ENCODE measurements around the gene RNF126. TPM values are rescaled to one million over a fixed set of nuclear protein-coding genes. Genes with fewer than 3 reads are reported as not detected.
A peak's percentile ranks its signal among the peaks of the same experiment; 100 is the strongest.

Gene RNF126
- polyA plus RNA-seq, 1 donor from 2014 or later, result 33.7 TPM

GRCh38 chr19:678791-679388 lies 15.9 kb upstream of the RNF126 start:
- TF ChIP-seq SMC3 (conservative IDR thresholded peaks at IDR 0.05; ENCODE audit: poor library complexity), result no peak
- TF ChIP-seq, protein P1, sequence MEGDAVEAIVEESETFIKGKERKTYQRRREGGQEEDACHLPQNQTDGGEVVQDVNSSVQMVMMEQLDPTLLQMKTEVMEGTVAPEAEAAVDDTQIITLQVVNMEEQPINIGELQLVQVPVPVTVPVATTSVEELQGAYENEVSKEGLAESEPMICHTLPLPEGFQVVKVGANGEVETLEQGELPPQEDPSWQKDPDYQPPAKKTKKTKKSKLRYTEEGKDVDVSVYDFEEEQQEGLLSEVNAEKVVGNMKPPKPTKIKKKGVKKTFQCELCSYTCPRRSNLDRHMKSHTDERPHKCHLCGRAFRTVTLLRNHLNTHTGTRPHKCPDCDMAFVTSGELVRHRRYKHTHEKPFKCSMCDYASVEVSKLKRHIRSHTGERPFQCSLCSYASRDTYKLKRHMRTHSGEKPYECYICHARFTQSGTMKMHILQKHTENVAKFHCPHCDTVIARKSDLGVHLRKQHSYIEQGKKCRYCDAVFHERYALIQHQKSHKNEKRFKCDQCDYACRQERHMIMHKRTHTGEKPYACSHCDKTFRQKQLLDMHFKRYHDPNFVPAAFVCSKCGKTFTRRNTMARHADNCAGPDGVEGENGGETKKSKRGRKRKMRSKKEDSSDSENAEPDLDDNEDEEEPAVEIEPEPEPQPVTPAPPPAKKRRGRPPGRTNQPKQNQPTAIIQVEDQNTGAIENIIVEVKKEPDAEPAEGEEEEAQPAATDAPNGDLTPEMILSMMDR (IDR thresholded peaks at IDR 0.05; ENCODE audit: poor library complexity, severe bottlenecking), result no peak
- no peak for TF ChIP-seq POLR2AphosphoS5 (IDR thresholded peaks at IDR 0.05)
- no peak for TF ChIP-seq RAD21 (conservative IDR thresholded peaks at IDR 0.05)
- TF ChIP-seq EP300 (conservative IDR thresholded peaks at IDR 0.05; ENCODE audit: poor library complexity, severe bottlenecking), result no peak
- no peak for TF ChIP-seq EZH2 (IDR thresholded peaks at IDR 0.05; ENCODE audit: borderline replicate concordance, insufficient read depth, low read length, poor library complexity, severe bottlenecking)
- TF ChIP-seq MXI1 (conservative IDR thresholded peaks at IDR 0.05; ENCODE audit: poor library complexity, severe bottlenecking), result no peak
- TF ChIP-seq TAF1 (IDR thresholded peaks at IDR 0.05; ENCODE audit: low read depth), result no peak
- TF ChIP-seq, protein P2, sequence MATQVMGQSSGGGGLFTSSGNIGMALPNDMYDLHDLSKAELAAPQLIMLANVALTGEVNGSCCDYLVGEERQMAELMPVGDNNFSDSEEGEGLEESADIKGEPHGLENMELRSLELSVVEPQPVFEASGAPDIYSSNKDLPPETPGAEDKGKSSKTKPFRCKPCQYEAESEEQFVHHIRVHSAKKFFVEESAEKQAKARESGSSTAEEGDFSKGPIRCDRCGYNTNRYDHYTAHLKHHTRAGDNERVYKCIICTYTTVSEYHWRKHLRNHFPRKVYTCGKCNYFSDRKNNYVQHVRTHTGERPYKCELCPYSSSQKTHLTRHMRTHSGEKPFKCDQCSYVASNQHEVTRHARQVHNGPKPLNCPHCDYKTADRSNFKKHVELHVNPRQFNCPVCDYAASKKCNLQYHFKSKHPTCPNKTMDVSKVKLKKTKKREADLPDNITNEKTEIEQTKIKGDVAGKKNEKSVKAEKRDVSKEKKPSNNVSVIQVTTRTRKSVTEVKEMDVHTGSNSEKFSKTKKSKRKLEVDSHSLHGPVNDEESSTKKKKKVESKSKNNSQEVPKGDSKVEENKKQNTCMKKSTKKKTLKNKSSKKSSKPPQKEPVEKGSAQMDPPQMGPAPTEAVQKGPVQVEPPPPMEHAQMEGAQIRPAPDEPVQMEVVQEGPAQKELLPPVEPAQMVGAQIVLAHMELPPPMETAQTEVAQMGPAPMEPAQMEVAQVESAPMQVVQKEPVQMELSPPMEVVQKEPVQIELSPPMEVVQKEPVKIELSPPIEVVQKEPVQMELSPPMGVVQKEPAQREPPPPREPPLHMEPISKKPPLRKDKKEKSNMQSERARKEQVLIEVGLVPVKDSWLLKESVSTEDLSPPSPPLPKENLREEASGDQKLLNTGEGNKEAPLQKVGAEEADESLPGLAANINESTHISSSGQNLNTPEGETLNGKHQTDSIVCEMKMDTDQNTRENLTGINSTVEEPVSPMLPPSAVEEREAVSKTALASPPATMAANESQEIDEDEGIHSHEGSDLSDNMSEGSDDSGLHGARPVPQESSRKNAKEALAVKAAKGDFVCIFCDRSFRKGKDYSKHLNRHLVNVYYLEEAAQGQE (IDR thresholded peaks at IDR 0.05; ENCODE audit: borderline replicate concordance), result no peak

DNA sequence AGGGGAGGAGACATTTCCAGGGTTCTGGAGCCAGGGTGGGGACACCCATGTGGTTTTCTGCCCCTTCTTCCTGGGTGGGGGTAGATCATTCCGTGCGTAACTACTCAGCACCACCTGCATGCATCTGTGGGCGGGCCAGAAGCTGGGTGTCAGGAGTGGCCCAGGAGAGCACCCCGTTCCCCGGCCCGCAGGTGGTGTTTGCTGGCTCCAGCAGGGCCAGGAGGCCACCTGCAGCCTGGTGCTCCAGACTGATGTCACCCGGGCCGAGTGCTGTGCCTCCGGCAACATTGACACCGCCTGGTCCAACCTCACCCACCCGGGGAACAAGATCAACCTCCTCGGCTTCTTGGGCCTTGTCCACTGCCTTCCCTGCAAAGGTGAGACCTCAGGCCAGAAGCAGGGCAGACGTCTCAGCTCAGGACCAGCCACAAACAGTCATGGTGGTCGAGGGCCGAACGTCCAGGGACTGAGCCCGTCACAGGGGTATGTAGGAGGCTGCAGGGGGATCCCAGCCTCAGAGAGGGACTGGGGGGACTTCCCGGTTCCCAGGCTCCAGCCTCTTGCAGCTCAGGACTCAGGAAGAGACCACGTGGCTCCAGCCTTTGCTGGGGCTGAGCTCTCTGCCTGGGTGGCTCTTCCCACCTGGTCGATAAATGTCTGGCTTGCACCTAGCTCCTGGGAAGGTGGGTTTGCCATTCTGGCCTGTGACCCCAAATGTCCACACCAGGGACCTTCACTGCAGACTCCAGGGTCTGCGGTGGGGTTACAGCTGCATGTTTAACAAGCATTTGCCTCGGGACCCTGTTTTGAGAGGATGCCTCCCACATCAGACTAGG lies 14.8 kb upstream of the RNF126 start:
- H3K79me2 ChIP-seq (replicated peaks; ENCODE audit: insufficient read depth, low read length), result no peaks in the 10 kb centered on the region
- no peak overlapping the region for H2AFZ ChIP-seq (ENCODE audit: low read depth, low read length)
- H4K20me1 ChIP-seq (ENCODE audit: insufficient read depth), result no peaks in the 10 kb centered on the region
- TF ChIP-seq, protein P2 (IDR thresholded peaks at IDR 0.05; ENCODE audit: borderline replicate concordance), result no peak
- TF ChIP-seq SMC3 (conservative IDR thresholded peaks at IDR 0.05; ENCODE audit: poor library complexity), result no peak
- no peak for TF ChIP-seq EP300 (conservative IDR thresholded peaks at IDR 0.05; ENCODE audit: poor library complexity, severe bottlenecking)
- TF ChIP-seq POLR2AphosphoS5 (IDR thresholded peaks at IDR 0.05), result no peak
- TF ChIP-seq TAF1 (IDR thresholded peaks at IDR 0.05; ENCODE audit: low read depth), result no peak
- TF ChIP-seq EZH2 (IDR thresholded peaks at IDR 0.05; ENCODE audit: borderline replicate concordance, insufficient read depth, low read length, poor library complexity, severe bottlenecking), result no peak
- TF ChIP-seq RAD21 (conservative IDR thresholded peaks at IDR 0.05), result no peak
- no peak for TF ChIP-seq MXI1 (conservative IDR thresholded peaks at IDR 0.05; ENCODE audit: poor library complexity, severe bottlenecking)
- TF ChIP-seq, protein P1 (IDR thresholded peaks at IDR 0.05; ENCODE audit: poor library complexity, severe bottlenecking), result no peak
- H3K36me3 ChIP-seq (ENCODE audit: insufficient read depth, low read length), result no peaks in the 10 kb centered on the region
- H3K9me2 ChIP-seq (ENCODE audit: insufficient read depth, low read length), result no peaks in the 10 kb centered on the region
- H3K4me3 ChIP-seq (ENCODE audit: low read length), result no peak overlapping the region
- no peaks in the 10 kb centered on the region for H3F3A ChIP-seq (ENCODE audit: insufficient read depth, low read length, poor library complexity, severe bottlenecking)
- no peak overlapping the region for H3K27ac ChIP-seq (ENCODE audit: low read length)
- no peak overlapping the region for H3K4me2 ChIP-seq (ENCODE audit: low read length)
- H3K9me3 ChIP-seq (ENCODE audit: low read length), result no peaks in the 10 kb centered on the region
- no peak overlapping the region for H3K9ac ChIP-seq (ENCODE audit: low read length)
- peaks cover 3% of the 10 kb centered on the region for H3K27me3 ChIP-seq (ENCODE audit: insufficient read depth, low read depth, low read length)

More at GRCh38 chr19:678791-679388, 15.9 kb upstream of the RNF126 start:
- no peaks in the 10 kb centered on the region for H3K9me2 ChIP-seq (ENCODE audit: insufficient read depth, low read length)
- H2AFZ ChIP-seq (ENCODE audit: low read depth, low read length), result no peak overlapping the region
- H3F3A ChIP-seq (ENCODE audit: insufficient read depth, low read length, poor library complexity, severe bottlenecking), result no peaks in the 10 kb centered on the region
- H3K9me3 ChIP-seq (ENCODE audit: low read length), result no peaks in the 10 kb centered on the region
- H3K4me2 ChIP-seq (ENCODE audit: low read length), result peak overlapping the region; percentile 62
- H3K36me3 ChIP-seq (ENCODE audit: insufficient read depth, low read length), result no peaks in the 10 kb centered on the region
- no peaks in the 10 kb centered on the region for H3K79me2 ChIP-seq (replicated peaks; ENCODE audit: insufficient read depth, low read length)
- no peaks in the 10 kb centered on the region for H4K20me1 ChIP-seq (ENCODE audit: insufficient read depth)
- peaks cover 3% of the 10 kb centered on the region for H3K27me3 ChIP-seq (ENCODE audit: insufficient read depth, low read depth, low read length)
- peak overlapping the region; percentile 88 for H3K9ac ChIP-seq (ENCODE audit: low read length)
- H3K4me3 ChIP-seq (ENCODE audit: low read length), result peak overlapping the region; percentile 85
- H3K27ac ChIP-seq (ENCODE audit: low read length), result peak overlapping the region; percentile 62

Measured in neural cell (in vitro differentiated cells).